ELR (cell line): ENCODE results near the gene TXN2.

Source experiments
- DNase-seq: peaks from one replicate; pipeline ENCODE4 v3.0.0-alpha.2; 2015; ENCODE audit warnings: low read depth

Gene TXN2

GRCh38 chr22:36486619-36487384, 5.4 kb upstream of the TXN2 start:
- peak; percentile 78 for DNase-seq

- no peak for DNase-seq
Observed at GRCh38 chr22:36480941-36481392, 473 bp downstream of the TXN2 start.

GRCh38 chr22:36478966-36479365, 2.5 kb downstream of the TXN2 start:
- no peak for DNase-seq

DNA sequence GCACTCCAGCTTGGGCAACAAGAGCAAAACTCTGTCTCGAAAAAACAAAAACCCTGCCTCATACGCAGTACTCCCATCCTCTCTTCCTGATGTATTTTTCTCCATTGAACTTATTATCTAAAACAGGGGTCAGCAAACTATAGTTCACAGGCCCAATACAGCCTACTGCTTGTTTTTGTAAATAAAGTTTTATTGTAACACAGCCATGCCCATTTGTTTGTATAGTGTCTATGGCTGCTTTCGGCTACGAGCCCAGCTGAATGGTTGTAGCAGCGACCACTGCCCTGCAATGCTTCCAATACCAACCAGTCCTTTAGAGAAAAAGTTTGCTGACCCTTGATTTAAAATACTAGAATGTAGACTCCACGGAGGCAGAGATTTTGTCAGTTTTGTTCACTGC, 6.1 kb downstream of the TXN2 start:
- no peak for DNase-seq

- no peak for DNase-seq
Observed at GRCh38 chr22:36472689-36473088, 8.8 kb downstream of the TXN2 start.

DNA sequence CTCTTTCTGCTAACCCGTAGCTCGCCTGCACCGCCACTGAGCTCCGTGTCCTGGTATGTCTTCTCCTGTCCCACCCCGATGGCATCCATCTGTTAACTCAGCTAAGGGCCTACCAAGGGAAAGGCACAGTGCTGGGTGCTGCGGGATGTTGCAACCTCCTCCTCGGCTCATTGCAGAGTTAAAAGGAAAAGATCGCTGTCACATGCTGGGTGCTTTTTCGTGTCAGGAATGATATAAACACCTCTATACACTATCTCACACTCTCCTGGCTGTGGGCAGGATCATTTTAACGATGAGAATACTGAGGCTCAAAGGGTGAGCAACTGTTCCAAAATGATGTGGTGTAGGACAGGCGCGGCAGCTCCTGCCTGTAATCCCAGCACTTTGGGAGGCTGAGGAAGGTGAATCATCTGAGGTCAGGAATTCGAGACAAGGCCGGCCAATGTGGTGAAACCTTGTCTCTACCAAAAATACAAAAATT, 10.1 kb downstream of the TXN2 start:
- peak; percentile 83 for DNase-seq

GRCh38 chr22:36470994-36471331, 10.5 kb downstream of the TXN2 start:
- peak; percentile 44 for DNase-seq

- peak; percentile 90 for DNase-seq
Observed at GRCh38 chr22:36470162-36470993, 11.1 kb downstream of the TXN2 start.

DNA sequence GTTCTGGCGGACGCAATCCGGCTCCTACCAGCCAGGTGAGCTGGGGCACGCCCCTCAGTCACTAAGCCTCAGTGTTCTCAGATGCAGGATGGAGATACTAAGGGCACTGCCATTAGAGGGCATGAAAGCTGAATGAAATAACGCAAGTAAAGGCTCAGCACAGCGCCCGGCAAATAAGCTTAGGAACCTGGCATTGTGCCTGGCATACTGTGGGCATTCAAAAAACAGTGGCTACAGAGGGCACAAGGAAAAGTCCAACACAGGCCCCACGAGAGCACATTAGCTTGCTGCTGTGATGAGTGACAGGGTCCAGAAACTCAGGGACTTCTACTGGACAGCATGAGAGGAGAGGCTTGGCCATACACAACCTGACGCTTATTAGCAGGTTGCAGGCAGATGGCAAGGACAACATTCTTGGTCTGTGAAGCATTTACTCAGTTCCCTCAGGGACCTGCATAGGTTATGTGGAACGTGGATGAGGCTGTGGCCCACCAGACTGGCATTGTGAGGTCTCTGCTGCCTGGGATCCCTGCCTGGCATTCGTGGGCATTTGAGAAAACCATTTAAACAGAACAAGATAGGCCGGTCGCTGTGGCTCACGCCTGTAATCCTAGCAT, 12.2 kb downstream of the TXN2 start:
- no peak for DNase-seq

DNA sequence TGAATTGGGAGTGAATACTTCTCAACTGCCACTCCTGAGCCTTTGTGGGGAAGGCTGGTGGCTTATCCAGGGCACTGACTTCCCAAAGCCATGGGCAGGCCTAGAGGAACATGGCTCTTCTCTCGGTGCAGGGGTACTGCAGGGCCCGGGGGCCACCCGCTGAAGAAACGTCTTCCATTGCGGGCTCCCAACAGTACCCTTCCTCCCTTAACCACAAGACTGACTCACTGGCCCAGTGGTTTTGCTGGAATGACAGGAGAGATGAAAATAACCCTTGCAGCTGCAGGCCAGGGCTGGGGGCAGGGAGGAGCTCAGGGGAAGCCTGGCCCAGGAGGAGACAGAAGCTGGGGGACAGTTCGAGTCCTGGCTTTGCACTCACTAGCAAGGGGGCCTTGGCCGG, 13.5 kb downstream of the TXN2 start:
- DNase-seq: peak; percentile 98

- DNase-seq: peak; percentile 83
Observed at GRCh38 chr22:36467042-36467810, 14.2 kb downstream of the TXN2 start.

DNA sequence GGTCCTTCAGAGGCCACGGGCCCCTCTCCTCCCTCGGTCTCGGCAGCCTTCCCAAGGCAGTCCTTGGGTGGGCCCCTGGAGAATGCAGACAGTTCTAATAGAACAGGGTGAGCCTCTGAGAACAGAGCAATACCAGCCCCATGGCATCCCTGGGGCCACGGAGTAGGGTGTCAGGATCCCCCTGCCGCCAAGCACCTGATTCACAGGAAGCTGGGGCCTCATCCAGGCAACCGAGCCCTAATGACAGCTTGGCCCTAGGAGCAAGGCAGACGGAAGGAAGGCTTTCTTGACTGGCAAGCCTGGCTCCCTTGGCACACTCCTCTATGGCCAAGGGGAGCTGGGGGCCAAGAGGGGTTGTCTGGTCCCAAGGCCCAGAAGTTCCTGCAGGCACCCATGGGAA, 15.2 kb downstream of the TXN2 start:
- DNase-seq: no peak

DNA sequence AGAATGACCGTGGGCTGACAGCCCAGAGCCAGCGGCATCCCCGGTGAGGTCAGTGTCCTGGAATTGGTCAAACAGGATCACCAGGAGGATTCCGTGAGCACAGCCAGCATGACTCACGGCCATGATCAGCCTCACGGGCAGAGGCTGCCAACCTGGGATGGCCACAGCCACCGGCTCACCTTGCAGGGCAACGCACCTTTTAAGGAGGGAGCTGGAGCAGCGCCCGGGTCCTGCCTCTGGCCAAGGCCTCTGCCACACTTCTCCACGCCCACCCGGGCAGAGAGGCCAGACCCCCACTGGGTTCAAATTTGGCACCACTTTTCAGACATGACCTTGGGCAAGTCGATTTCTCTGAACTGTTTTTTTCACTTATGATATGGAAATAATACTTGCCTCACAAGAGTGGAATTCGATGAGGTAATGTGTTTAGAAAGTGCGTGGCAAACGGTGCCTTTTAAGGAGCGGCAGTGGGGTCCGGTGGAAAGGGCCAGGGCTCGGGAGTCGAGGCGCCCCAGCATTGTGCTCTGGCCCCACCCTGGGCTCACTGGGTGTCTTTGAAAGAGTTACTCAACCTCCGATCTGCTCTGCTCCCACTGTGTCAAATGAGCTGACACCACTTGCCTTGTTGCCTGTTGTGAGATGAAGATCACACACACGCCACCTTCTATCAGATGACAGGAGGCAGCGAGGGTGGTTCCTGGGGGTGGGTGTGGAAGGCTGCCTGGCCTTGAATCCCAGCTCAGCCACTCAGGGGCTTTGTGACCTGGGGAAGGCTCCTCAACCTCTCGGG, 16.0 kb downstream of the TXN2 start:
- peak; percentile 96 for DNase-seq

DNA sequence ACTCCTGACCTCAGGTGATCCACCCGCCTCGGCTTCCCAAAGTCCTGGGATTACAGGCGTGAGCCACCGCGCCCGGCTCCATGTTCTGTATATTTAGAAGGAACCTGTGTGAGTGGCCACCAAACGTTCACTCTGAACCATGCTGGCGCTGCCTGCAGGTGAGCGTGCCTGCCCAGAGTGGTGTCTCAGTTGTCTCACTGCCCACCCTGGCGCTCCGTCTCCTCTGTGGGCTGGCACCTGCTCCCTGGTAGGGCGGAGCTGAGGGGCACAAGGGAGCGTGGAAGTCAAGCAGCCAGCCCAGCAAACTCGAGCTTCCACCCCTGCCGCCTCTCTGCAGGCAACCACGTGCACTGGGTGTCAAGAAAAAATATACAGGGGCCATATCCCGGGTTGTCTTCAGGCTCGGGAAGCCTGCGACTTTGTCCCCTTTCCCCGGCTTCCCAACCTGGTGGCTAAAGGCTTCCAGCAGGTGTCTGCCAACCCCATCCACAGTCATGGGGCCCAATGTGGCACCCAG, 16.7 kb downstream of the TXN2 start:
- no peak for DNase-seq

- no peak for DNase-seq
Observed at GRCh38 chr22:36463783-36464184, 17.7 kb downstream of the TXN2 start.

- DNase-seq: peak; percentile 96
Observed at GRCh38 chr22:36461665-36462649, 19.5 kb downstream of the TXN2 start.

GRCh38 chr22:36460202-36460601, 21.2 kb downstream of the TXN2 start:
- DNase-seq: no peak

GRCh38 chr22:36457688-36458450, 23.6 kb downstream of the TXN2 start:
- no peak for DNase-seq

DNA sequence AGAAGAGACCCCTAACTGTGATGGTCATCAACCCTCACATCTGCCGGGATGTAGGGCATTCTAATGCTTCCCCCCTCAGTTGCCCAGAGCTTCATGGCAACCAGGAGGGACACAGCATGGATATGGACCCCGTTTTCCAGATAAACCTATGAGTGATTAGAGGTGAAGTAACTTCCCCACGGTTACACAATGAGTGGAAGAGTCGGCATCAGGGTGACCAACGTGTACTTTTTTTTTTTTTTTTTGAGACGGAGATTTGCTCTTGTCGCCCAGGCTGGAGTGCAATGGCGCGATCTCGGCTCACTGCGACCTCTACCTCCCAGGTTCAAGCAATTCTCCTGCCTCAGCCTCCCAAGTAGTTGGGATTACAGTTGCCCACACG, 25.0 kb downstream of the TXN2 start:
- no peak for DNase-seq
